Measurements from ENCODE around the gene RAET1G.
"Not testable (repeated sequence)": the region's sequence is repeated elsewhere in the genome, so short reads cannot be mapped to it uniquely, and the experiment has no call there.

Gene RAET1G

GRCh38 chr6:149955654-149956317 lies 32.9 kb upstream of the RAET1G start:
- H3K27ac ChIP-seq (ENCODE audit: low read depth, low read length); H3K4me3 ChIP-seq (ENCODE audit: low read length); H3K18ac ChIP-seq (ENCODE audit: low read length); H3K4ac ChIP-seq (ENCODE audit: low read depth, low read length); H2BK120ac ChIP-seq (ENCODE audit: low read depth, low read length); H3K23ac ChIP-seq (ENCODE audit: low read length); H3K56ac ChIP-seq (ENCODE audit: low read length); H2BK5ac ChIP-seq (ENCODE audit: low read length); H3K79me1 ChIP-seq (ENCODE audit: low read length); H3K4me1 ChIP-seq (ENCODE audit: control insufficient read depth, low read depth, low read length); H3K36me3 ChIP-seq (ENCODE audit: control insufficient read depth, insufficient read depth, low read length); DNase-seq; H3K9ac ChIP-seq (ENCODE audit: low read length); H2AK5ac ChIP-seq (ENCODE audit: low read length); H4K5ac ChIP-seq (ENCODE audit: low read length); H3K4me2 ChIP-seq (ENCODE audit: low read length); H4K8ac ChIP-seq (ENCODE audit: low read depth, low read length); H2BK15ac ChIP-seq (replicated peaks; ENCODE audit: low read depth); H3K79me2 ChIP-seq (ENCODE audit: control insufficient read depth, insufficient read depth, low read length): not testable (repeated sequence)
- whole genome bisulfite sequencing (ENCODE audit: extremely low coverage, insufficient coverage, low lambda C conversion rate) = no CpG with 5 or more reads among the region's 7 CpGs
- peaks cover 12% of the 10 kb centered on the region for H3K27me3 ChIP-seq (ENCODE audit: insufficient read depth, low read length, poor library complexity)

DNA sequence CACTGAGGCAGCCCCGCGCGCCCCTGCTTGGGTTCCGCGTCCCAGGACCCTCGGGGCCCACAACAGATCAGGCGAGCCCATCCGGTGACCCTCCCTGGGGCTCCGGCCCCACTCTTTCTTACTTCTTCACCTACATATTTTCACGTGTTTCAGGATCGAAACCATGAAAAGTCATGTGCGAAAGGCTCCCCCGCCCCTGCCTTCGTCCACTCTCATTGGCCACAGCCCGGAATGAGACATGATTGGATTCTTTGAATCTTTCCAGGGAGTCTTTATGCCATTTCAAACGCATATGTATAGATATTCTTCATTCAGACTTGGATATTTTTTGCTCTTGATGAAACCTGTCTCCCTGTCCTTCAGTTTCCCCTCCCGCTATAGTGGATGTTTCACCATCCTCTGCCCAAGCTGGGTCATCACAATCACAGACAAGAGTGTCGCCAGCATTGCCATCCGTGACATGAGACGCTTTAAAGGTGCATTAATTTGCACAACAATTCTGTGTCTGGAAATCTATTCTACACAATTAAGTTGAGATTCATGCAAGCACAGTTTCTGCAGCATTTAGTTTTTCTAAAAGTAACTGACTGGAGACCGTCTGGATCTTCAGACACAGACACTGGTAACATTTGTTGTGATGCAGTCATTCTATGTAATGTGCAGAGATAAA lies 32.2 kb upstream of the RAET1G start:
- DNase-seq; H3K36me3 ChIP-seq (ENCODE audit: control insufficient read depth, insufficient read depth, low read length); H3K4me2 ChIP-seq (ENCODE audit: low read length); H3K27ac ChIP-seq (ENCODE audit: low read depth, low read length); H3K9ac ChIP-seq (ENCODE audit: low read length); H2BK15ac ChIP-seq (replicated peaks; ENCODE audit: low read depth); H2AK5ac ChIP-seq (ENCODE audit: low read length); H2BK120ac ChIP-seq (ENCODE audit: low read depth, low read length); H3K4ac ChIP-seq (ENCODE audit: low read depth, low read length); H3K79me2 ChIP-seq (ENCODE audit: control insufficient read depth, insufficient read depth, low read length); H3K4me1 ChIP-seq (ENCODE audit: control insufficient read depth, low read depth, low read length); H4K8ac ChIP-seq (ENCODE audit: low read depth, low read length); H3K23ac ChIP-seq (ENCODE audit: low read length); H2BK5ac ChIP-seq (ENCODE audit: low read length); H3K4me3 ChIP-seq (ENCODE audit: low read length); H3K56ac ChIP-seq (ENCODE audit: low read length); H3K18ac ChIP-seq (ENCODE audit: low read length); H3K79me1 ChIP-seq (ENCODE audit: low read length); H4K5ac ChIP-seq (ENCODE audit: low read length): not testable (repeated sequence)
- H3K27me3 ChIP-seq (ENCODE audit: insufficient read depth, low read length, poor library complexity) = peaks cover 12% of the 10 kb centered on the region
- WGBS (ENCODE audit: extremely low coverage, insufficient coverage, low lambda C conversion rate) = no CpG with 5 or more reads among the region's 21 CpGs

GRCh38 chr6:149954328-149954983 lies 31.5 kb upstream of the RAET1G start:
- not testable (repeated sequence) for H3K4ac ChIP-seq (ENCODE audit: low read depth, low read length); H3K4me1 ChIP-seq (ENCODE audit: control insufficient read depth, low read depth, low read length); H4K8ac ChIP-seq (ENCODE audit: low read depth, low read length); H3K4me2 ChIP-seq (ENCODE audit: low read length); H3K79me2 ChIP-seq (ENCODE audit: control insufficient read depth, insufficient read depth, low read length); H3K36me3 ChIP-seq (ENCODE audit: control insufficient read depth, insufficient read depth, low read length); H2BK15ac ChIP-seq (replicated peaks; ENCODE audit: low read depth); H3K56ac ChIP-seq (ENCODE audit: low read length); DNase-seq; H2BK120ac ChIP-seq (ENCODE audit: low read depth, low read length); H3K79me1 ChIP-seq (ENCODE audit: low read length); H2AK5ac ChIP-seq (ENCODE audit: low read length); H3K4me3 ChIP-seq (ENCODE audit: low read length); H3K9ac ChIP-seq (ENCODE audit: low read length); H3K27ac ChIP-seq (ENCODE audit: low read depth, low read length); H3K18ac ChIP-seq (ENCODE audit: low read length); H4K5ac ChIP-seq (ENCODE audit: low read length); H3K23ac ChIP-seq (ENCODE audit: low read length); H2BK5ac ChIP-seq (ENCODE audit: low read length)
- WGBS (ENCODE audit: extremely low coverage, insufficient coverage, low lambda C conversion rate) = no CpG with 5 or more reads among the region's 53 CpGs
- H3K27me3 ChIP-seq (ENCODE audit: insufficient read depth, low read length, poor library complexity) = peaks cover 12% of the 10 kb centered on the region

DNA sequence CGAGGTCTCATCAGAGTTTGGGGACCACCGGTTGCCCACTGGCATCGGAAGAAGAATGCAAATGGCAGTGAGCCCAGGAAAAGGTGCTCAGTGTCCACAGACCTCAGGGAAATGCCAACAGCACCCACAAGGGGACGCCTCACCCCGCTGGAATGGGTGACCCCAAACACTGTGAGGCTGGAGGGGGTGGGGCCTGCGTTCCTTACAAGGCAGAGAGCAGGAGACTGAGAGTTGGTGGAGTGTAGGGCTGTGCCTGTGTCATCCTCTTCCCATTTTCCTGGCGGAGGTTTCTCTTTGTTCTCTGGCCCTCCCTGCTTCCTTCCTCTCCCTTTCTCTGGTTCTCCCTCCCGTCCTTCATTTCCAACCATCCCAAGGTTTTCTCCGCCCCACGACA lies 31.0 kb upstream of the RAET1G start:
- not testable (repeated sequence) for H3K4me1 ChIP-seq (ENCODE audit: control insufficient read depth, low read depth, low read length); H3K79me1 ChIP-seq (ENCODE audit: low read length); H3K27me3 ChIP-seq (ENCODE audit: insufficient read depth, low read length, poor library complexity); DNase-seq; H3K4me2 ChIP-seq (ENCODE audit: low read length); H3K79me2 ChIP-seq (ENCODE audit: control insufficient read depth, insufficient read depth, low read length); H3K9ac ChIP-seq (ENCODE audit: low read length); H3K4ac ChIP-seq (ENCODE audit: low read depth, low read length); H4K8ac ChIP-seq (ENCODE audit: low read depth, low read length); H2BK5ac ChIP-seq (ENCODE audit: low read length); H2AK5ac ChIP-seq (ENCODE audit: low read length); H2BK15ac ChIP-seq (replicated peaks; ENCODE audit: low read depth); H3K36me3 ChIP-seq (ENCODE audit: control insufficient read depth, insufficient read depth, low read length); H3K23ac ChIP-seq (ENCODE audit: low read length); H3K18ac ChIP-seq (ENCODE audit: low read length); H2BK120ac ChIP-seq (ENCODE audit: low read depth, low read length); H3K4me3 ChIP-seq (ENCODE audit: low read length); H3K56ac ChIP-seq (ENCODE audit: low read length); H3K27ac ChIP-seq (ENCODE audit: low read depth, low read length); H4K5ac ChIP-seq (ENCODE audit: low read length)
- WGBS (ENCODE audit: extremely low coverage, insufficient coverage, low lambda C conversion rate) = no CpG with 5 or more reads among the region's 10 CpGs

DNA sequence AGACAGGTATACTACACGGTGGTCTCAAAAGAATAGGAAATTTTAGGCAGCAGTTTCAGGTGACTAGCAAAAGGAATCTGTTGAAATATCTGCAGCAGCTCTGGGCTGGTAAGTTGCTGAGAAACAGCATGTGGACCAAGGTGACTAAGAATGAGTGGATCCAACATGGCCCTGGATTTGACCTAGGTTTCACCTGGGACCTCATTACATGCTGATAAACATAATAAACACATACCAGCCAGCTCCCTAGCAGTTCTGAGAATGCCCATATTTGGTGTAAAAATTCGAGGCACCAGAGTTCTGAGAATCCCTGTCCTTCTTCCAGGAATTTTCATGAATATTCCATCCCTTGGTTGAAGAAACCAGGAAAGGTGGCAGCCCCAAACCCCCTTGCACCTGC lies 30.5 kb upstream of the RAET1G start:
- H3K18ac ChIP-seq (ENCODE audit: low read length); H2BK5ac ChIP-seq (ENCODE audit: low read length); H2BK15ac ChIP-seq (replicated peaks; ENCODE audit: low read depth); H3K4me2 ChIP-seq (ENCODE audit: low read length); H3K4me1 ChIP-seq (ENCODE audit: control insufficient read depth, low read depth, low read length); H2BK120ac ChIP-seq (ENCODE audit: low read depth, low read length); H3K79me2 ChIP-seq (ENCODE audit: control insufficient read depth, insufficient read depth, low read length); H4K8ac ChIP-seq (ENCODE audit: low read depth, low read length); H3K56ac ChIP-seq (ENCODE audit: low read length); H3K4me3 ChIP-seq (ENCODE audit: low read length); H3K23ac ChIP-seq (ENCODE audit: low read length); H3K27ac ChIP-seq (ENCODE audit: low read depth, low read length); H3K79me1 ChIP-seq (ENCODE audit: low read length); H3K27me3 ChIP-seq (ENCODE audit: insufficient read depth, low read length, poor library complexity); H4K5ac ChIP-seq (ENCODE audit: low read length); H2AK5ac ChIP-seq (ENCODE audit: low read length); H3K9ac ChIP-seq (ENCODE audit: low read length); H3K4ac ChIP-seq (ENCODE audit: low read depth, low read length); H3K36me3 ChIP-seq (ENCODE audit: control insufficient read depth, insufficient read depth, low read length); DNase-seq: not testable (repeated sequence)
- WGBS (ENCODE audit: extremely low coverage, insufficient coverage, low lambda C conversion rate) = no CpG with 5 or more reads among the region's 2 CpGs

All from mesendoderm (in vitro differentiated cells).